HepG2 (cell line): ENCODE data around the gene CBFA2T2. TPM values are rescaled to one million over a fixed set of nuclear protein-coding genes. Genes with fewer than 3 reads are reported as not detected.

Experiments
- HIVEP1 ChIP-seq: sonication (generic); formaldehyde crosslinking; IDR thresholded peaks from 2 replicates; pipeline ENCODE4 v1.4.0; 2020; ENCODE audit warnings: mild to moderate bottlenecking, missing genetic modification reagents
- HNF4A ChIP-seq: sonication (generic); formaldehyde crosslinking; IDR thresholded peaks from 2 replicates; pipeline ENCODE4 v1.4.0; 2020; ENCODE audit warnings: missing genetic modification reagents
- HNRNPH1 ChIP-seq: fragments of 200-400 bp; formaldehyde crosslinking; optimal IDR thresholded peaks from 2 replicates; pipeline ENCODE3; 2017; ENCODE audit warnings: mild to moderate bottlenecking, low read depth, low read length
- KDM5B ChIP-seq: sonication (generic); formaldehyde crosslinking; IDR thresholded peaks from 2 replicates; pipeline ENCODE4 v1.4.0; 2020; ENCODE audit warnings: missing genetic modification reagents, mild to moderate bottlenecking, borderline replicate concordance
- MAFK ChIP-seq, 2 experiments: IDR thresholded peaks in 1 of 2; conservative IDR thresholded peaks in 1 of 2; 2 replicates each; pipeline ENCODE4 v1.6.1; 2011; ENCODE audit warnings: improper control_type of control experiment in 2 of 2, low read length in 2 of 2
- SAFB2 ChIP-seq: sonication (generic); formaldehyde crosslinking; IDR thresholded peaks from 2 replicates; pipeline ENCODE4 v1.5.1; 2020; ENCODE audit warnings: missing genetic modification reagents, low read depth, mild to moderate bottlenecking, borderline replicate concordance
- SETDB1 ChIP-seq: sonication (generic); formaldehyde crosslinking; IDR thresholded peaks from 2 replicates; pipeline ENCODE4 v1.5.1; 2020; ENCODE audit warnings: missing genetic modification reagents, mild to moderate bottlenecking, borderline replicate concordance
- YY1 ChIP-seq: IDR thresholded peaks from 2 replicates; pipeline ENCODE4 v1.6.1; 2011; ENCODE audit warnings: low read length, low read depth, moderate library complexity, mild to moderate bottlenecking; ENCODE audit not compliant: insufficient read depth, insufficient replicate concordance
- ZNF143 ChIP-seq: sonication (generic); formaldehyde crosslinking; IDR thresholded peaks from 2 replicates; pipeline ENCODE4 v1.4.0; 2020; ENCODE audit warnings: missing genetic modification reagents
- ZNF432 ChIP-seq: sonication (generic); formaldehyde crosslinking; IDR thresholded peaks from 2 replicates; pipeline ENCODE4 v1.5.0; 2020; ENCODE audit warnings: missing genetic modification reagents, mild to moderate bottlenecking, borderline replicate concordance
- ZNF672 ChIP-seq: sonication (generic); formaldehyde crosslinking; IDR thresholded peaks from 2 replicates; pipeline ENCODE4 v1.8.1; 2022; ENCODE audit warnings: missing genetic modification reagents
- ZNF678 ChIP-seq: sonication (generic); formaldehyde crosslinking; IDR thresholded peaks from 2 replicates; pipeline ENCODE4 v1.4.0; 2020; ENCODE audit warnings: mild to moderate bottlenecking, missing genetic modification reagents
- ZNF788 ChIP-seq: sonication (generic); formaldehyde crosslinking; IDR thresholded peaks from 2 replicates; pipeline ENCODE4 v1.5.0; 2020; ENCODE audit warnings: mild to moderate bottlenecking, missing genetic modification reagents, borderline replicate concordance
- ZSCAN21 ChIP-seq: sonication (generic); formaldehyde crosslinking; IDR thresholded peaks from 2 replicates; pipeline ENCODE4 v1.8.0; 2022; ENCODE audit warnings: mild to moderate bottlenecking, missing genetic modification reagents, moderate library complexity, borderline replicate concordance
- ZSCAN9 ChIP-seq: IDR thresholded peaks from 2 replicates; pipeline ENCODE4 v1.6.1; 2016; ENCODE audit warnings: borderline replicate concordance
- polyA plus RNA-seq, 8 experiments: library from polyadenylated mRNA; depleted of rRNA in 3 of 8; stranded (reverse) in 7 of 8; unstranded in 1 of 8; fragments of >200 nt; fragmentation: Illumina TruSeq in 4 of 8; extraction: Trizol in 4 of 8; gene quantifications; 2 replicates each; pipeline versions ENCODE4 v1.2.1 to v1.2.3, GENCODE V29; 2011 to 2016; ENCODE audit warnings: low read depth in 4 of 8, missing spikeins in 1 of 8, mixed read lengths in 1 of 8; ENCODE audit not compliant: insufficient read depth in 1 of 8
- total RNA-seq, 5 experiments: library from RNA; depleted of rRNA; stranded (reverse); fragments of >200 nt; fragmentation: Illumina TruSeq; extraction: Trizol; gene quantifications; 2 replicates each; pipeline ENCODE4 v1.2.3, GENCODE V29; 2016; ENCODE audit warnings: low read depth in 1 of 5
- TF ChIP-seq, protein P1 (sequence below): sonication (generic); formaldehyde crosslinking; conservative IDR thresholded peaks from 2 replicates; pipeline ENCODE4 v1.5.0; 2020; ENCODE audit warnings: missing genetic modification reagents
- TF ChIP-seq, protein P2 (sequence below): sonication (generic); formaldehyde crosslinking; IDR thresholded peaks from 2 replicates; pipeline ENCODE4 v1.5.1; 2020; ENCODE audit warnings: mild to moderate bottlenecking, missing genetic modification reagents, moderate library complexity
- TF ChIP-seq, protein P3 (sequence below): sonication (generic); formaldehyde crosslinking; IDR thresholded peaks from 2 replicates; pipeline ENCODE4 v1.8.0; 2022; ENCODE audit warnings: mild to moderate bottlenecking, missing genetic modification reagents, borderline replicate concordance
- TF ChIP-seq, protein P4 (sequence below): sonication (generic); formaldehyde crosslinking; IDR thresholded peaks from 2 replicates; pipeline ENCODE4 v1.4.0; 2020; ENCODE audit warnings: mild to moderate bottlenecking, missing genetic modification reagents

Gene CBFA2T2
- total and polyA plus RNA-seq, 2 of the 13 experiments (the other 11 are each of a cell fraction or from before 2014, with no cell fraction given) = 6.3 to 21.2 TPM

DNA sequence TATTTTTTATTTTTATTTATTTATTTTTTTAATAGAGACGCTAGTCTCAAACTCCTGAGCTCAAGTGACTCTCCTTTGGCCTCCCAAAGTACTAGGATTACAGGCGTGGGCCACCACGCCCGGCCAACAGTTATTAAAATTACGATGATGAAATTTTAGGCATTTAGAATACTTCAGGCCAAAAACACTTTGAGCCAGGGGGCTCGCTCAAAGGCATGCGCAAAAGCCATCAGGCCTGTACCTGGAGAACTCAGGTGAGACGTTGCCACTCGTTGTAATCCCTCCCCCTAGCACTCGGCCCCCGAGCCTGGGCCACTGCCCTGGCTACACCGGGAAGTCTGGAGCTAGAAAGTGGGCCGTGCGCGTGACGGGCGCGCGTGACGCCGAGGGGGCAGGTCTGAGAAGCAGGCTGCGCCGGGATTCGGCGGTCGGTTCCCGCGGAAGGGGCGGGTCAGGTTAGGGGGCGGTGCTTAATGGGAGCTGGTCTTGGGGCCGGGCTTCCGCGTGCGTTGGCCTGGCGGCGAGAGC is 337 bp upstream of the CBFA2T2 start (continued):
- TF ChIP-seq, protein P1, sequence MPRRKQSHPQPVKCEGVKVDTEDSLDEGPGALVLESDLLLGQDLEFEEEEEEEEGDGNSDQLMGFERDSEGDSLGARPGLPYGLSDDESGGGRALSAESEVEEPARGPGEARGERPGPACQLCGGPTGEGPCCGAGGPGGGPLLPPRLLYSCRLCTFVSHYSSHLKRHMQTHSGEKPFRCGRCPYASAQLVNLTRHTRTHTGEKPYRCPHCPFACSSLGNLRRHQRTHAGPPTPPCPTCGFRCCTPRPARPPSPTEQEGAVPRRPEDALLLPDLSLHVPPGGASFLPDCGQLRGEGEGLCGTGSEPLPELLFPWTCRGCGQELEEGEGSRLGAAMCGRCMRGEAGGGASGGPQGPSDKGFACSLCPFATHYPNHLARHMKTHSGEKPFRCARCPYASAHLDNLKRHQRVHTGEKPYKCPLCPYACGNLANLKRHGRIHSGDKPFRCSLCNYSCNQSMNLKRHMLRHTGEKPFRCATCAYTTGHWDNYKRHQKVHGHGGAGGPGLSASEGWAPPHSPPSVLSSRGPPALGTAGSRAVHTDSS (CRISPR knock-in tag) = no peak
- TF ChIP-seq ZSCAN9 (CRISPR knock-in tag) (peak; percentile 94), ZNF678 (no peak; the same call in 1 of the 2 replicates), SETDB1 (CRISPR knock-in tag) (no peak), ZNF788 (peak; percentile 93), ZSCAN21 (peak; percentile 75; the same call in 1 of the 2 replicates), KDM5B (CRISPR knock-in tag) (peak; percentile 80; the same call in 1 of the 2 replicates), HIVEP1 (CRISPR knock-in tag) (peak; percentile 46; the same call in 1 of the 2 replicates), ZNF143 (CRISPR knock-in tag) (no peak), HNRNPH1 (no peak), YY1 (no peak), HNF4A (peak; percentile 20; the same call in 1 of the 2 replicates), ZNF672 (no peak), ZNF432 (CRISPR knock-in tag) (no peak), MAFK (conservative IDR thresholded peaks at IDR 0.05 in 1 of 2, IDR thresholded peaks at IDR 0.05 in 1 of 2; ENCODE audit: low read length in 2 of 2) (no peak), SAFB2 (CRISPR knock-in tag) (peak; percentile 79; the same call in 1 of the 2 replicates)
- TF ChIP-seq, protein P2, sequence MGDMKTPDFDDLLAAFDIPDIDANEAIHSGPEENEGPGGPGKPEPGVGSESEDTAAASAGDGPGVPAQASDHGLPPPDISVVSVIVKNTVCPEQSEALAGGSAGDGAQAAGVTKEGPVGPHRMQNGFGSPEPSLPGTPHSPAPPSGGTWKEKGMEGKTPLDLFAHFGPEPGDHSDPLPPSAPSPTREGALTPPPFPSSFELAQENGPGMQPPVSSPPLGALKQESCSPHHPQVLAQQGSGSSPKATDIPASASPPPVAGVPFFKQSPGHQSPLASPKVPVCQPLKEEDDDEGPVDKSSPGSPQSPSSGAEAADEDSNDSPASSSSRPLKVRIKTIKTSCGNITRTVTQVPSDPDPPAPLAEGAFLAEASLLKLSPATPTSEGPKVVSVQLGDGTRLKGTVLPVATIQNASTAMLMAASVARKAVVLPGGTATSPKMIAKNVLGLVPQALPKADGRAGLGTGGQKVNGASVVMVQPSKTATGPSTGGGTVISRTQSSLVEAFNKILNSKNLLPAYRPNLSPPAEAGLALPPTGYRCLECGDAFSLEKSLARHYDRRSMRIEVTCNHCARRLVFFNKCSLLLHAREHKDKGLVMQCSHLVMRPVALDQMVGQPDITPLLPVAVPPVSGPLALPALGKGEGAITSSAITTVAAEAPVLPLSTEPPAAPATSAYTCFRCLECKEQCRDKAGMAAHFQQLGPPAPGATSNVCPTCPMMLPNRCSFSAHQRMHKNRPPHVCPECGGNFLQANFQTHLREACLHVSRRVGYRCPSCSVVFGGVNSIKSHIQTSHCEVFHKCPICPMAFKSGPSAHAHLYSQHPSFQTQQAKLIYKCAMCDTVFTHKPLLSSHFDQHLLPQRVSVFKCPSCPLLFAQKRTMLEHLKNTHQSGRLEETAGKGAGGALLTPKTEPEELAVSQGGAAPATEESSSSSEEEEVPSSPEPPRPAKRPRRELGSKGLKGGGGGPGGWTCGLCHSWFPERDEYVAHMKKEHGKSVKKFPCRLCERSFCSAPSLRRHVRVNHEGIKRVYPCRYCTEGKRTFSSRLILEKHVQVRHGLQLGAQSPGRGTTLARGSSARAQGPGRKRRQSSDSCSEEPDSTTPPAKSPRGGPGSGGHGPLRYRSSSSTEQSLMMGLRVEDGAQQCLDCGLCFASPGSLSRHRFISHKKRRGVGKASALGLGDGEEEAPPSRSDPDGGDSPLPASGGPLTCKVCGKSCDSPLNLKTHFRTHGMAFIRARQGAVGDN = peak; percentile 96
- TF ChIP-seq, protein P3, sequence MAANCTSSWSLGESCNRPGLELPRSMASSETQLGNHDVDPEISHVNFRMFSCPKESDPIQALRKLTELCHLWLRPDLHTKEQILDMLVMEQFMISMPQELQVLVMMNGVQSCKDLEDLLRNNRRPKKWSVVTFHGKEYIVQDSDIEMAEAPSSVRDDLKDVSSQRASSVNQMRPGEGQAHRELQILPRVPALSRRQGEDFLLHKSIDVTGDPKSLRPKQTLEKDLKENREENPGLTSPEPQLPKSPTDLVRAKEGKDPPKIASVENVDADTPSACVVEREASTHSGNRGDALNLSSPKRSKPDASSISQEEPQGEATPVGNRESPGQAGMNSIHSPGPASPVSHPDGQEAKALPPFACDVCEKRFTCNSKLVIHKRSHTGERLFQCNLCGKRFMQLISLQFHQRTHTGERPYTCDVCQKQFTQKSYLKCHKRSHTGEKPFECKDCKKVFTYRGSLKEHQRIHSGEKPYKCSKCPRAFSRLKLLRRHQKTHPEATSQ (CRISPR knock-in tag) = no peak
- TF ChIP-seq, protein P4, sequence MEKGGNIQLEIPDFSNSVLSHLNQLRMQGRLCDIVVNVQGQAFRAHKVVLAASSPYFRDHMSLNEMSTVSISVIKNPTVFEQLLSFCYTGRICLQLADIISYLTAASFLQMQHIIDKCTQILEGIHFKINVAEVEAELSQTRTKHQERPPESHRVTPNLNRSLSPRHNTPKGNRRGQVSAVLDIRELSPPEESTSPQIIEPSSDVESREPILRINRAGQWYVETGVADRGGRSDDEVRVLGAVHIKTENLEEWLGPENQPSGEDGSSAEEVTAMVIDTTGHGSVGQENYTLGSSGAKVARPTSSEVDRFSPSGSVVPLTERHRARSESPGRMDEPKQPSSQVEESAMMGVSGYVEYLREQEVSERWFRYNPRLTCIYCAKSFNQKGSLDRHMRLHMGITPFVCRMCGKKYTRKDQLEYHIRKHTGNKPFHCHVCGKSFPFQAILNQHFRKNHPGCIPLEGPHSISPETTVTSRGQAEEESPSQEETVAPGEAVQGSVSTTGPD (CRISPR knock-in tag) = no peak
